ENCODE data around the gene UBTFL1. TPM values are rescaled to one million over a fixed set of nuclear protein-coding genes. Genes with fewer than 3 reads are reported as not detected.
A peak's percentile ranks its signal among the peaks of the same experiment; 100 is the strongest.

The UBTFL1 gene
- polyA plus RNA-seq, 1 donor from 2014 or later, result not detected

- H3K4me3 ChIP-seq (ENCODE audit: low read length), result peak within 1 kb of the TSS; percentile 75
Measured at GRCh38 chr11:90134478-90135003, 48.8 kb downstream of the UBTFL1 start, which contains the start of gene NAALAD2. NAALAD2 (plus strand) TSS chr11:90134663; CDS start chr11:90134759, 96 bp downstream.

GRCh38 chr11:90135016-90135415 is 49.3 kb downstream of the UBTFL1 start:
- peak overlapping the region; percentile 75 for H3K4me3 ChIP-seq (ENCODE audit: low read length)
- TF ChIP-seq MXI1 (conservative IDR thresholded peaks at IDR 0.05; ENCODE audit: poor library complexity, severe bottlenecking) (no peak), SMC3 (conservative IDR thresholded peaks at IDR 0.05; ENCODE audit: poor library complexity) (no peak), RAD21 (conservative IDR thresholded peaks at IDR 0.05) (no peak), EZH2 (IDR thresholded peaks at IDR 0.05; ENCODE audit: borderline replicate concordance, insufficient read depth, low read length, poor library complexity, severe bottlenecking) (no peak), TAF1 (IDR thresholded peaks at IDR 0.05; ENCODE audit: low read depth) (no peak), EP300 (conservative IDR thresholded peaks at IDR 0.05; ENCODE audit: poor library complexity, severe bottlenecking) (no peak)
- no peaks in the 10 kb centered on the region for H3K9me3 ChIP-seq (ENCODE audit: low read length)
- H3K79me2 ChIP-seq (replicated peaks; ENCODE audit: insufficient read depth, low read length), result peaks cover 11% of the 10 kb centered on the region
- H3K9ac ChIP-seq (ENCODE audit: low read length), result peak overlapping the region; percentile 66
- no peaks in the 10 kb centered on the region for H3F3A ChIP-seq (ENCODE audit: insufficient read depth, low read length, poor library complexity, severe bottlenecking)
- H3K27ac ChIP-seq (ENCODE audit: low read length), result peak overlapping the region; percentile 39
- H3K36me3 ChIP-seq (ENCODE audit: insufficient read depth, low read length), result no peaks in the 10 kb centered on the region
- H3K4me2 ChIP-seq (ENCODE audit: low read length), result peak overlapping the region; percentile 72
- H3K27me3 ChIP-seq (ENCODE audit: insufficient read depth, low read depth, low read length), result peaks cover 3% of the 10 kb centered on the region
- peak overlapping the region; percentile 57 for H2AFZ ChIP-seq (ENCODE audit: low read depth, low read length)
- no peaks in the 10 kb centered on the region for H4K20me1 ChIP-seq (ENCODE audit: insufficient read depth)
- no peaks in the 10 kb centered on the region for H3K9me2 ChIP-seq (ENCODE audit: insufficient read depth, low read length)

More at GRCh38 chr11:90134478-90135003, 48.8 kb downstream of the UBTFL1 start, which contains the start of gene NAALAD2:
- peak within 1 kb of the TSS; percentile 72 for H3K4me2 ChIP-seq (ENCODE audit: low read length)
- no peaks in the 10 kb centered on the region for H3K36me3 ChIP-seq (ENCODE audit: insufficient read depth, low read length)
- peak within 1 kb of the TSS; percentile 57 for H2AFZ ChIP-seq (ENCODE audit: low read depth, low read length)
- TF ChIP-seq SMC3 (conservative IDR thresholded peaks at IDR 0.05; ENCODE audit: poor library complexity) (no peak), RAD21 (conservative IDR thresholded peaks at IDR 0.05) (no peak), POLR2AphosphoS5 (IDR thresholded peaks at IDR 0.05) (peak; percentile 29), EP300 (conservative IDR thresholded peaks at IDR 0.05; ENCODE audit: poor library complexity, severe bottlenecking) (no peak), EZH2 (IDR thresholded peaks at IDR 0.05; ENCODE audit: borderline replicate concordance, insufficient read depth, low read length, poor library complexity, severe bottlenecking) (no peak), CTCF (IDR thresholded peaks at IDR 0.05; ENCODE audit: poor library complexity, severe bottlenecking) (no peak), TAF1 (IDR thresholded peaks at IDR 0.05; ENCODE audit: low read depth) (no peak)
- H3K9ac ChIP-seq (ENCODE audit: low read length), result peak within 1 kb of the TSS; percentile 66
- no peaks in the 10 kb centered on the region for H3K9me2 ChIP-seq (ENCODE audit: insufficient read depth, low read length)
- peaks cover 11% of the 10 kb centered on the region for H3K79me2 ChIP-seq (replicated peaks; ENCODE audit: insufficient read depth, low read length)
- peak within 1 kb of the TSS; percentile 39 for H3K27ac ChIP-seq (ENCODE audit: low read length)
- no peaks in the 10 kb centered on the region for H3K9me3 ChIP-seq (ENCODE audit: low read length)
- no peaks in the 10 kb centered on the region for H3F3A ChIP-seq (ENCODE audit: insufficient read depth, low read length, poor library complexity, severe bottlenecking)
- H4K20me1 ChIP-seq (ENCODE audit: insufficient read depth), result no peaks in the 10 kb centered on the region
- peaks cover 3% of the 10 kb centered on the region for H3K27me3 ChIP-seq (ENCODE audit: insufficient read depth, low read depth, low read length)

Small RNAs within 50 kb of the gene (small RNA-seq; reads per million reads assigned to genes)
- gene AP000827.1, result 0 reads per million in 3 experiments
- gene RF00275, result 0 reads per million in 3 experiments

Other genes with a start within 250 kb of the UBTFL1 start
- gene TRIM64B, start 207.5 kb upstream of the UBTFL1 start, polyA plus RNA-seq, result not detected in 2 replicates
- gene TRIM49D1, start 163.7 kb upstream of the UBTFL1 start, polyA plus RNA-seq, result not detected in 2 replicates
- not detected in 2 replicates for gene TRIM49D2, start 161.9 kb upstream of the UBTFL1 start, polyA plus RNA-seq
- gene TRIM64, start 119.9 kb upstream of the UBTFL1 start, polyA plus RNA-seq, result not detected in 2 replicates
- gene TRIM49C, start 54.8 kb upstream of the UBTFL1 start, polyA plus RNA-seq, result not detected in 2 replicates
- gene NAALAD2, start 48.7 kb downstream of the UBTFL1 start, polyA plus RNA-seq, result 19.4 and 23.4 TPM in 2 replicates
- gene CHORDC1, start 137.1 kb downstream of the UBTFL1 start, polyA plus RNA-seq, result 63.9 and 86.5 TPM in 2 replicates

All from neural cell (in vitro differentiated cells).